Measurements from ENCODE around the gene PIK3C2G.
"Not testable (repeated sequence)": the region's sequence is repeated elsewhere in the genome, so short reads cannot be mapped to it uniquely, and the experiment has no call there.

The PIK3C2G gene

GRCh38 chr12:18492372-18493025, 231.2 kb downstream of the PIK3C2G start:
- no peak for DNase-seq (ENCODE audit: low read depth, low spot score)
- no peak overlapping the region for H3K4me3 ChIP-seq (ENCODE audit: low read length)

- no peak overlapping the region for H3K4me3 ChIP-seq (ENCODE audit: low read length)
- DNase-seq (ENCODE audit: low read depth, low spot score): no peak
Measured at GRCh38 chr12:18496156-18496555, 234.8 kb downstream of the PIK3C2G start.

- H3K4me3 ChIP-seq (ENCODE audit: low read length); DNase-seq (ENCODE audit: low read depth, low spot score): not testable (repeated sequence)
Measured at GRCh38 chr12:18500160-18500574, 238.8 kb downstream of the PIK3C2G start.

GRCh38 chr12:18500736-18501135, 239.4 kb downstream of the PIK3C2G start:
- not testable (repeated sequence) for H3K4me3 ChIP-seq (ENCODE audit: low read length); DNase-seq (ENCODE audit: low read depth, low spot score)

- no peak for DNase-seq (ENCODE audit: low read depth, low spot score)
- H3K4me3 ChIP-seq (ENCODE audit: low read length): no peak overlapping the region
Measured at GRCh38 chr12:18502422-18502968, 241.2 kb downstream of the PIK3C2G start.

- H3K4me3 ChIP-seq (ENCODE audit: low read length): no peak overlapping the region
- DNase-seq (ENCODE audit: low read depth, low spot score): no peak
Measured at GRCh38 chr12:18521461-18521860, 260.1 kb downstream of the PIK3C2G start.

- no peak overlapping the region for H3K4me3 ChIP-seq (ENCODE audit: low read length)
- DNase-seq (ENCODE audit: low read depth, low spot score): no peak
Measured at GRCh38 chr12:18522806-18523205, 261.5 kb downstream of the PIK3C2G start.

- not testable (repeated sequence) for H3K4me3 ChIP-seq (ENCODE audit: low read length); DNase-seq (ENCODE audit: low read depth, low spot score)
Measured at GRCh38 chr12:18542497-18542896, 281.2 kb downstream of the PIK3C2G start.

- no peak for DNase-seq (ENCODE audit: low read depth, low spot score)
- no peak overlapping the region for H3K4me3 ChIP-seq (ENCODE audit: low read length)
Measured at GRCh38 chr12:18546399-18546798, 285.1 kb downstream of the PIK3C2G start.

GRCh38 chr12:18549598-18549997, 288.3 kb downstream of the PIK3C2G start:
- no peak for DNase-seq (ENCODE audit: low read depth, low spot score)

GRCh38 chr12:18551106-18551505, 289.8 kb downstream of the PIK3C2G start:
- no peak for DNase-seq (ENCODE audit: low read depth, low spot score)
- no peak overlapping the region for H3K4me3 ChIP-seq (ENCODE audit: low read length)

More at GRCh38 chr12:18549598-18549997, 288.3 kb downstream of the PIK3C2G start:
- no peak overlapping the region for H3K4me3 ChIP-seq (ENCODE audit: low read length)

GRCh38 chr12:18551701-18552100, 290.4 kb downstream of the PIK3C2G start:
- no peak overlapping the region for H3K4me3 ChIP-seq (ENCODE audit: low read length)
- no peak for DNase-seq (ENCODE audit: low read depth, low spot score)

- DNase-seq (ENCODE audit: low read depth, low spot score): no peak
- H3K4me3 ChIP-seq (ENCODE audit: low read length): no peak overlapping the region
Measured at GRCh38 chr12:18552829-18553228, 291.5 kb downstream of the PIK3C2G start.

GRCh38 chr12:18556161-18556560, 294.8 kb downstream of the PIK3C2G start:
- no peak overlapping the region for H3K4me3 ChIP-seq (ENCODE audit: low read length)
- no peak for DNase-seq (ENCODE audit: low read depth, low spot score)

GRCh38 chr12:18559242-18559641, 297.9 kb downstream of the PIK3C2G start:
- no peak for DNase-seq (ENCODE audit: low read depth, low spot score)
- H3K4me3 ChIP-seq (ENCODE audit: low read length): no peak overlapping the region

GRCh38 chr12:18562531-18562930, 301.2 kb downstream of the PIK3C2G start:
- DNase-seq (ENCODE audit: low read depth, low spot score): no peak
- no peak overlapping the region for H3K4me3 ChIP-seq (ENCODE audit: low read length)

- no peak for DNase-seq (ENCODE audit: low read depth, low spot score)
- H3K4me3 ChIP-seq (ENCODE audit: low read length): no peak overlapping the region
Measured at GRCh38 chr12:18564306-18564705, 303.0 kb downstream of the PIK3C2G start.

- no peak for DNase-seq (ENCODE audit: low read depth, low spot score)
- H3K4me3 ChIP-seq (ENCODE audit: low read length): no peak overlapping the region
Measured at GRCh38 chr12:18567787-18568186, 306.5 kb downstream of the PIK3C2G start.

- H3K4me3 ChIP-seq (ENCODE audit: low read length): no peak overlapping the region
- no peak for DNase-seq (ENCODE audit: low read depth, low spot score)
Measured at GRCh38 chr12:18570543-18570942, 309.2 kb downstream of the PIK3C2G start.

GRCh38 chr12:18576104-18576626, 314.8 kb downstream of the PIK3C2G start:
- DNase-seq (ENCODE audit: low read depth, low spot score): no peak
- no peak overlapping the region for H3K4me3 ChIP-seq (ENCODE audit: low read length)

- no peak for DNase-seq (ENCODE audit: low read depth, low spot score)
- H3K4me3 ChIP-seq (ENCODE audit: low read length): no peak overlapping the region
Measured at GRCh38 chr12:18576648-18577047, 315.3 kb downstream of the PIK3C2G start.

Measured in Jurkat, Clone E6-1 (cell line).